Pancreas (tissue), 10 donors: ENCODE results near the gene TUBA4A. TPM values are rescaled to one million over a fixed set of nuclear protein-coding genes. Genes with fewer than 3 reads are reported as not detected.

Experiments
- ATAC-seq, 4 donors: fragments of 200-7000 bp; cut with Tn5 transposase; one replicate each; pipeline versions ENCODE4 v1.8.0 to v1.9.1; 2020; ENCODE audit warnings: mild to moderate bottlenecking in 4 of 4, moderate library complexity in 4 of 4
- DNase-seq, 6 donors: peaks; one replicate each; pipeline ENCODE4 v3.0.0-alpha.2; 2020
- FAIRE-seq: peaks from 2 replicates; lab custom pipeline; 2012; peaks lifted over from hg19 to GRCh38; lab: Jason Lieb, UNC
- H3K27ac ChIP-seq, 4 donors: fragments of 200-600 bp; sonication (generic); 1 replicate in 3 of 4; 2 replicates in 1 of 4; pipeline versions ENCODE4 v1.5.0 to v1.8.0; 2020
- H3K27me3 ChIP-seq, 4 donors: fragments of 200-600 bp; one replicate each; pipeline ENCODE4 v1.8.0; 2021
- H3K36me3 ChIP-seq, 3 donors: fragments of 200-600 bp; sonication (generic) in 1 of 3; one replicate each; pipeline versions ENCODE4 v1.5.0 to v1.8.0; 2020 to 2021
- H3K4me1 ChIP-seq, 3 donors: fragments of 200-600 bp; one replicate each; pipeline ENCODE4 v1.8.0; 2021
- H3K4me3 ChIP-seq, 4 donors: fragments of 200-600 bp; sonication (generic) in 2 of 4; one replicate each; pipeline versions ENCODE4 v1.5.0 to v1.8.0; 2020 to 2021
- H3K9me3 ChIP-seq, 4 donors: fragments of 200-600 bp; one replicate each; pipeline ENCODE4 v1.8.0; 2021
- WGBS, 2 donors: extraction: QIAGEN DNeasy Blood & Tissue Kit; methylation state at CpG; one replicate each; pipeline ENCODE4 v1.1.7; 2013; 5-methylcytosine and 5-hydroxymethylcytosine counted together
- intact Hi-C, 3 donors: fragments of 100-400 bp; cut with DNase I; formaldehyde crosslinking; loops; one replicate each; pipeline versions ENCODE4 v1.11.1 to v1.14.2; 2022
- polyA plus RNA-seq, 2 donors: library from polyadenylated mRNA; stranded (reverse); fragments of 200-250 nt; gene quantifications; one replicate each; pipeline ENCODE4 v1.2.3, GENCODE V29; 2013
- total RNA-seq, 6 donors: library from RNA; stranded (reverse); fragmentation: NEBNext Ultra II Directional in 4 of 6; extraction: Animal tissue kit (Norgen Biotek cat#: 25700) in 4 of 6; gene quantifications; one replicate each; pipeline versions ENCODE4 v1.2.1 to v1.2.4, GENCODE V29; 2021 to 2023
- TF ChIP-seq, protein P1 (sequence below), 4 donors: fragments of 200-600 bp; sonication (generic) in 3 of 4; IDR thresholded peaks; one replicate each; pipeline versions ENCODE4 v1.5.0 to v1.8.0; 2021; ENCODE audit warnings: antibody characterized with exemption in 4 of 4
- donor health status: healthy with polysubstance abuse.
- donor health status: DM: no; HTN: no; CAD: no; lungs with moderate emphysema.
- donor health status: DM: no; HTN: no; CAD: no.
- donor health status: control.
- donor health status: control.
- donor health status: Bipolar disorder and iron deficiency.
- donor health status: DM: yes; HTN: yes; CAD: no.
- donor health status: DM: no; HTN: no; CAD: no.
- donor health status: DM: no; HTN: no; CAD: no.
- donor health status: DM: yes; HTN: yes; CAD: no.

TUBA4A gene
- total and polyA plus RNA-seq, 8 donors, result 12.2 to 51.5 (median 14.7) TPM

DNA sequence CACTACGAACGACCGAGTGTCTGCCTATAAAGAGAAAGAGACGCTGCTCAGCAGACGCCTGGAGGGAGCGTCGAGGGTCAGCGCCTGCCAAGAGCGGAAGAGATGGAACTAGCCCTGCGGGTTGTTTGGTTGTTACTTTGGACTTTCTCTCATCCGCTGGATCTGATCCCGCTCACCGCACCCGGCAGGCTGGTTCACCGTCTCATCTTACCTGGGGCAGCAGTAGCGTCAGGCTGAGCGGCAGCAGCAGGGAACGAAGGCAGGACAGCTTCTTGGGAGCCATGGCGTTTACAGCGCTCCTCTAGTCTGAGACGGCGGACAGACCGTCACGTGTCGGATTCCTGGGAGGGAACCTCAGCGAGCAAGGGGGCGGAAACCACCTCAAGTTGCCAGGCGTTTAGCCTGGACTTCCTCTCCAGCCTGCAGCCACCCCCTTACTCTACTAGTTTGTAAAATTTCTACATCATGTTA lies 10.4 kb downstream of the TUBA4A start:
- H3K9me3 ChIP-seq, result no peaks in the 10 kb centered on the region
- no peak overlapping the region for H3K4me3 ChIP-seq
- WGBS, 2 donors, result 59 to 62% methylated on average over 28 of the region's 28 CpGs

GRCh38 chr2:219234331-219234730 lies 19.4 kb downstream of the TUBA4A start:
- peaks cover 0 to 10% (median 9%) of the 10 kb centered on the region in 3 donors for H3K4me1 ChIP-seq
- no peak overlapping the region for H3K4me3 ChIP-seq
- peaks cover 15 to 57% (median 34%) of the 10 kb centered on the region in 3 donors for H3K36me3 ChIP-seq
- H3K27me3 ChIP-seq, result no peaks in the 10 kb centered on the region
- FAIRE-seq (no peak), ATAC-seq (no peak), DNase-seq (no peak)
- intact Hi-C loops, result no loop called here
- no peaks in the 10 kb centered on the region for H3K9me3 ChIP-seq
- TF ChIP-seq, protein P1, sequence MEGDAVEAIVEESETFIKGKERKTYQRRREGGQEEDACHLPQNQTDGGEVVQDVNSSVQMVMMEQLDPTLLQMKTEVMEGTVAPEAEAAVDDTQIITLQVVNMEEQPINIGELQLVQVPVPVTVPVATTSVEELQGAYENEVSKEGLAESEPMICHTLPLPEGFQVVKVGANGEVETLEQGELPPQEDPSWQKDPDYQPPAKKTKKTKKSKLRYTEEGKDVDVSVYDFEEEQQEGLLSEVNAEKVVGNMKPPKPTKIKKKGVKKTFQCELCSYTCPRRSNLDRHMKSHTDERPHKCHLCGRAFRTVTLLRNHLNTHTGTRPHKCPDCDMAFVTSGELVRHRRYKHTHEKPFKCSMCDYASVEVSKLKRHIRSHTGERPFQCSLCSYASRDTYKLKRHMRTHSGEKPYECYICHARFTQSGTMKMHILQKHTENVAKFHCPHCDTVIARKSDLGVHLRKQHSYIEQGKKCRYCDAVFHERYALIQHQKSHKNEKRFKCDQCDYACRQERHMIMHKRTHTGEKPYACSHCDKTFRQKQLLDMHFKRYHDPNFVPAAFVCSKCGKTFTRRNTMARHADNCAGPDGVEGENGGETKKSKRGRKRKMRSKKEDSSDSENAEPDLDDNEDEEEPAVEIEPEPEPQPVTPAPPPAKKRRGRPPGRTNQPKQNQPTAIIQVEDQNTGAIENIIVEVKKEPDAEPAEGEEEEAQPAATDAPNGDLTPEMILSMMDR (IDR thresholded peaks at IDR 0.05), result no peak
- 74 to 93% methylated on average over 3 of the region's 3 CpGs for WGBS, 2 donors
- H3K27ac ChIP-seq, result no peak overlapping the region

More for the DNA sequence above, 10.4 kb downstream of the TUBA4A start:
- Histone ChIP-seq H3K27ac (no peak overlapping the region), H3K36me3 (no peaks in the 10 kb centered on the region), H3K4me1 (peaks cover 0 to 25% (median 2%) of the 10 kb centered on the region in 3 donors), H3K27me3 (no peaks in the 10 kb centered on the region)
- FAIRE-seq (no peak), DNase-seq (no peak), ATAC-seq (no peak)
- intact Hi-C loops, result no loop called here
- TF ChIP-seq, protein P1 (IDR thresholded peaks at IDR 0.05), result no peak

- 1% methylated on average over 24 of the region's 24 CpGs for WGBS, 2 donors
- peaks cover 12 to 21% (median 16%) of the 10 kb centered on the region in 3 donors for H3K4me1 ChIP-seq
- H3K27ac ChIP-seq, result peak overlapping the region; percentile 82 to 95 (median 91)
- ATAC-seq (peak; percentile 49 to 74 (median 58)), FAIRE-seq (no peak), DNase-seq (peak in 2 of 6 donors; percentile 56 to 75)
- peaks cover 9 to 40% (median 29%) of the 10 kb centered on the region in 3 donors for H3K36me3 ChIP-seq
- TF ChIP-seq, protein P1 (IDR thresholded peaks at IDR 0.05), result no peak
- H3K9me3 ChIP-seq, result no peaks in the 10 kb centered on the region
- no peaks in the 10 kb centered on the region for H3K27me3 ChIP-seq
- intact Hi-C loops, result no loop called here
- peak overlapping the region; percentile 58 to 89 (median 76) for H3K4me3 ChIP-seq
Measured at GRCh38 chr2:219230059-219230540, 23.6 kb downstream of the TUBA4A start.

DNA sequence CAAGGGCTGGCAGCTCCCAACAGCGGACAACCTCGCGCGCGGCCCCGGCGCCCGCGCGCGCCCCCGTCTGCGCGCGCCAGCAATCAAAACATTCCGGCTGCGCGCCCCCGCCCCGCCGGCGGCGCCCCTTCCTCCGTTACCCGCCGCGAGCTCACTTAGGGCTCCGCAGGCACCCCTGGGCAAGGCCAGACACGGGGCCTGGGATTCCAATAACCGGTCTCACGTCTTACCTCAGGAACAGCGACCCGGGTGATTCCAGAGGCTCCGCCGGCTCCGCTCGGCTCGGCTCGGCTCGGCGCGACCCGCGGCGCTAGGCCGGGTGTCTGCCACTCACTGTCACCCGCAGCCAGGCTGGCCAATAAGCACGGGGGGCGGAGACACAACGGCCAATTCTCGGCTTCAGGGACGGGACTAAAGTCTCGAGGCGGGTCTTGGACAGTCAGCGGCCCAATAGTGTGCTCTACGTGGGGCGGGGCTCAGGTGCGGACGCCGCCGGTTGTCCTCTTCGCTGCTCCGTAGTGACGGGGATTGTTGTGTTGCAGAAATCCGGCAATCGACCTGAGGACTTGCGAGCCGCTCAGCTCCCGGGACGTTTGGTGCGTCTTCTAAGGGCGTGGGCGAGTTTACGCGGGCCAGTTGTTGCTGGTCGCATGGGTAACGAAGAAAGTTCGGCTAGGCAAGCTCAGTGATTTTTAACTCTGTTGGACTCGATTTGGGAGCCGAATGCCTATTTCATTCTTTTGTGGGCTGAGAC lies 24.2 kb downstream of the TUBA4A start, which contains the start of the genes ANKZF1 and ATG9A:
TSS of gene ANKZF1 (plus strand) at position 502 of the 754 bp plus-strand sequence. CDS start 452 bp downstream, outside the sequence.
TSS of gene ATG9A (minus strand) at position 332 of the 754 bp plus-strand sequence. CDS start 1,612 bp downstream, outside the sequence.
- TF ChIP-seq, protein P1 (IDR thresholded peaks at IDR 0.05), result no peak
- peak; percentile 92 to 99 (median 99) for DNase-seq
- peaks cover 3 to 40% (median 28%) of the 10 kb centered on the region in 3 donors for H3K36me3 ChIP-seq
- peaks cover 12 to 21% (median 16%) of the 10 kb centered on the region in 3 donors for H3K4me1 ChIP-seq
- ATAC-seq, result peak; percentile 96 to 98 (median 97)
- WGBS, 2 donors, result 0% methylated on average over 57 to 80 of the region's 80 CpGs
- peak within 1 kb of the TSS; percentile 58 to 89 (median 76) for H3K4me3 ChIP-seq
- no peaks in the 10 kb centered on the region for H3K9me3 ChIP-seq
- H3K27me3 ChIP-seq, result no peaks in the 10 kb centered on the region
- peak; percentile 67 for FAIRE-seq
- H3K27ac ChIP-seq, result peak within 1 kb of the TSS; percentile 91 to 95 (median 92)
- intact Hi-C loops, result no loop called here
